ENCODE data around the gene CARD19.

Gene CARD19

DNA sequence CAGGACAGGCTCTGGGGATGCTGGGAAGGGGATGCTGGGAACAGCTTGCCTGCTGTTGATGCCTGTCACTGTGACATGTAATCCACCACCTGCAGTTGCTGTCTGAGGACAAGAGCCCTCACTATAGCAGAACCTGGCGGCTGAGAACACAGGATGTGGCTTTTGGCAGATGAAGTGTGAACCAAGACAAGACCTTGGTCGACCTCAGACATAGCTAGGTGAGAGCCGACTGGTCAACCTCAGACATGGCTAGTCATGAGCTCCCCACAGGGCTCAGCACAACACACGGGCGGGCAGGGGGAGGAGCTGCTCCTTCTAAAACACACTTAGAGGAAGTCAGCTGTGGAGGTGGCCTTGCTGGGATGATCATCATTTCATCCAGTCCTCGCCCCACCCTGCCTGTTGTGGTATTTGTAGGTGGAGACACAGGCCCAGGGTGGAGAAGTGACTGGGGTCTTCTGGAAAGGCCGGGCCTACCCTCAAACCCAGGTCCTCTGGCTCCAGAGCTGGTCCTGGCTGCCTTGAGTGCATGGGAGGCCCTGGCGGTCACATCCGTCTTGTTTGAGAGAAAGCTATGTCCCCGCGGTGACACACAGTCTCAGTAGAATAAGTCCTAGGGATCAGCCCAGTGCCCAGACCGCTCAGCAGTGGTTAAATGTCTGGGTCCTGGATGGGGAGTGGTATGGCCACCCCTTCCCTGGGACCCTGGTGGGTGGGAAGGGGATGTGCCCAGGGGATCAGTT lies 31.5 kb upstream of the CARD19 start:
- TF ChIP-seq PPARA (CRISPR knock-in tag; IDR thresholded peaks at IDR 0.05; ENCODE audit: borderline replicate concordance) (no peak), OSR1 (CRISPR knock-in tag; IDR thresholded peaks at IDR 0.05) (no peak), TCF4 (CRISPR knock-in tag; IDR thresholded peaks at IDR 0.05; ENCODE audit: borderline replicate concordance) (no peak), ZNF70 (CRISPR knock-in tag; IDR thresholded peaks at IDR 0.05) (no peak), ARNTL (CRISPR knock-in tag; IDR thresholded peaks at IDR 0.05; ENCODE audit: borderline replicate concordance, low read depth) (no peak), ZFP30 (CRISPR knock-in tag; IDR thresholded peaks at IDR 0.05) (no peak), ZNF8 (CRISPR knock-in tag; IDR thresholded peaks at IDR 0.05) (no peak), ZNF565 (CRISPR knock-in tag; conservative IDR thresholded peaks at IDR 0.05; ENCODE audit: low read depth) (no peak)
- TF ChIP-seq, protein P1, sequence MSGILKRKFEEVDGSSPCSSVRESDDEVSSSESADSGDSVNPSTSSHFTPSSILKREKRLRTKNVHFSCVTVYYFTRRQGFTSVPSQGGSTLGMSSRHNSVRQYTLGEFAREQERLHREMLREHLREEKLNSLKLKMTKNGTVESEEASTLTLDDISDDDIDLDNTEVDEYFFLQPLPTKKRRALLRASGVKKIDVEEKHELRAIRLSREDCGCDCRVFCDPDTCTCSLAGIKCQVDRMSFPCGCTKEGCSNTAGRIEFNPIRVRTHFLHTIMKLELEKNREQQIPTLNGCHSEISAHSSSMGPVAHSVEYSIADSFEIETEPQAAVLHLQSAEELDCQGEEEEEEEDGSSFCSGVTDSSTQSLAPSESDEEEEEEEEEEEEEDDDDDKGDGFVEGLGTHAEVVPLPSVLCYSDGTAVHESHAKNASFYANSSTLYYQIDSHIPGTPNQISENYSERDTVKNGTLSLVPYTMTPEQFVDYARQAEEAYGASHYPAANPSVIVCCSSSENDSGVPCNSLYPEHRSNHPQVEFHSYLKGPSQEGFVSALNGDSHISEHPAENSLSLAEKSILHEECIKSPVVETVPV (CRISPR knock-in tag; IDR thresholded peaks at IDR 0.05): no peak
- ATAC-seq: no peak

DNA sequence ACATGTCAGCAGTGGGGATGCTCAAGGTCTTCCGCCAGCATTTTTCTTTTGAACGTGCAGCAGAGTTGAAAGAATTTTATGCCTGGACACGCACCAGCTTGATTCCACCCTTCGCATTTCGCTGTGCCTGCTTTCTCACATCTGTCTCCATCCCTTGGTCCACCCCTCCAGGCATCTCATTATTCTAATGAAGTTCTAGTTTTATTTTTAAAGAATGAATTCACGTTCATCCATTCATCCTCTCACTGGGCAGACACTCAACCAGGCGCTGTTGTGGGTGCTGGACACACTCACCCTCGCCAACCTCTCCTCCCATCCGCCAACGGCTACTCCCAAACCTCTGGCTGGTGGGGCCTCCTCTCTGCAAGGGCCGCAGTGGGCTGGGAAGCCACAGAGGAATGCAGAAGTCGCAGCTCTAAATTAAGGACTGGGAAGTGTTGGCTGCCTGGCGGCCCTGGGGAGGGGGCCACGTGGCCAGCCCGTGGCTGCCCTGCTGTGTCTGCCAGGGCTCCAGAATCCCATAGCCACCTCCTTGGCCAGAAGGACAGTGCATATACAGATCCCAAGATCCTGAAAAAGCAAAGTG lies 30.8 kb upstream of the CARD19 start:
- TF ChIP-seq ZFP3 (CRISPR knock-in tag; IDR thresholded peaks at IDR 0.05): no peak
- no peak for TF ChIP-seq ESRRG (CRISPR knock-in tag; IDR thresholded peaks at IDR 0.05)
- TF ChIP-seq TOX (CRISPR knock-in tag; IDR thresholded peaks at IDR 0.05; ENCODE audit: borderline replicate concordance): no peak
- no peak for TF ChIP-seq ZNF8 (CRISPR knock-in tag; IDR thresholded peaks at IDR 0.05)
- no peak for ATAC-seq

DNA sequence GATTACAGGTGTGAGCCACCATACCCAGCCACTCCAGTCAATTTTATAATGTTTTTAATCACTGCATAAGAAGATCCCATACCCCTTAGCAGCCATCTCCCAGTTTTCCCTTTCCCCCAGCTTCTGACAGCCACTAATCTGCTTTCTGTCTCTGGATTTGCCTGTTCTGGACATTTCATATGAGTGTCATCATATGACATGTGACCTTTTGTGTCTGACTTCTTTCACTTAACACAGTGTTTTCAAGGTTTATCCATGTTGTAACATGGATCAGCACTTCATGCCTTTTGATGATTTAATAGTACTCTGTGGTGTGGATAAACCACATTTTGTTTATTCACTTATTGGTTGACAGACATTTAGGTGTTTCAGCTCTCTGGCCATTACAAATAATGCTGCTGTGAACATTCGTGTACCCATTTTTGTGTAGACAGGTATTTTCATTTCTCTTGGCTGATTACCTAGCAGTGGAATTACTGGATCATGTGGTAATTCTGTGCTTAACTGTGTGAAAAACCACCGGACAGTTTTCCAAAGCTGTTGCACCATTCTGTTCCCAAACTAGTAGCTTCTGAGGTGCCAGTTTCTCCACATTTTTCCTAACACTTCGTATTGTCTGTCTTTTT lies 28.9 kb upstream of the CARD19 start:
- TF ChIP-seq, protein P2, sequence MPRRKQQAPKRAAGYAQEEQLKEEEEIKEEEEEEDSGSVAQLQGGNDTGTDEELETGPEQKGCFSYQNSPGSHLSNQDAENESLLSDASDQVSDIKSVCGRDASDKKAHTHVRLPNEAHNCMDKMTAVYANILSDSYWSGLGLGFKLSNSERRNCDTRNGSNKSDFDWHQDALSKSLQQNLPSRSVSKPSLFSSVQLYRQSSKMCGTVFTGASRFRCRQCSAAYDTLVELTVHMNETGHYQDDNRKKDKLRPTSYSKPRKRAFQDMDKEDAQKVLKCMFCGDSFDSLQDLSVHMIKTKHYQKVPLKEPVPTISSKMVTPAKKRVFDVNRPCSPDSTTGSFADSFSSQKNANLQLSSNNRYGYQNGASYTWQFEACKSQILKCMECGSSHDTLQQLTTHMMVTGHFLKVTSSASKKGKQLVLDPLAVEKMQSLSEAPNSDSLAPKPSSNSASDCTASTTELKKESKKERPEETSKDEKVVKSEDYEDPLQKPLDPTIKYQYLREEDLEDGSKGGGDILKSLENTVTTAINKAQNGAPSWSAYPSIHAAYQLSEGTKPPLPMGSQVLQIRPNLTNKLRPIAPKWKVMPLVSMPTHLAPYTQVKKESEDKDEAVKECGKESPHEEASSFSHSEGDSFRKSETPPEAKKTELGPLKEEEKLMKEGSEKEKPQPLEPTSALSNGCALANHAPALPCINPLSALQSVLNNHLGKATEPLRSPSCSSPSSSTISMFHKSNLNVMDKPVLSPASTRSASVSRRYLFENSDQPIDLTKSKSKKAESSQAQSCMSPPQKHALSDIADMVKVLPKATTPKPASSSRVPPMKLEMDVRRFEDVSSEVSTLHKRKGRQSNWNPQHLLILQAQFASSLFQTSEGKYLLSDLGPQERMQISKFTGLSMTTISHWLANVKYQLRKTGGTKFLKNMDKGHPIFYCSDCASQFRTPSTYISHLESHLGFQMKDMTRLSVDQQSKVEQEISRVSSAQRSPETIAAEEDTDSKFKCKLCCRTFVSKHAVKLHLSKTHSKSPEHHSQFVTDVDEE (CRISPR knock-in tag; IDR thresholded peaks at IDR 0.05): no peak
- TF ChIP-seq, protein P3, sequence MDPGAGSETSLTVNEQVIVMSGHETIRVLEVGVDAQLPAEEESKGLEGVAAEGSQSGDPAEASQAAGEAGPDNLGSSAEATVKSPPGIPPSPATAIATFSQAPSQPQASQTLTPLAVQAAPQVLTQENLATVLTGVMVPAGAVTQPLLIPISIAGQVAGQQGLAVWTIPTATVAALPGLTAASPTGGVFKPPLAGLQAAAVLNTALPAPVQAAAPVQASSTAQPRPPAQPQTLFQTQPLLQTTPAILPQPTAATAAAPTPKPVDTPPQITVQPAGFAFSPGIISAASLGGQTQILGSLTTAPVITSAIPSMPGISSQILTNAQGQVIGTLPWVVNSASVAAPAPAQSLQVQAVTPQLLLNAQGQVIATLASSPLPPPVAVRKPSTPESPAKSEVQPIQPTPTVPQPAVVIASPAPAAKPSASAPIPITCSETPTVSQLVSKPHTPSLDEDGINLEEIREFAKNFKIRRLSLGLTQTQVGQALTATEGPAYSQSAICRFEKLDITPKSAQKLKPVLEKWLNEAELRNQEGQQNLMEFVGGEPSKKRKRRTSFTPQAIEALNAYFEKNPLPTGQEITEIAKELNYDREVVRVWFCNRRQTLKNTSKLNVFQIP (CRISPR knock-in tag; IDR thresholded peaks at IDR 0.05; ENCODE audit: borderline replicate concordance, low read depth): no peak
- TF ChIP-seq ZC3H10 (CRISPR knock-in tag; IDR thresholded peaks at IDR 0.05) (no peak), ZFP3 (CRISPR knock-in tag; IDR thresholded peaks at IDR 0.05) (no peak), ZNF70 (CRISPR knock-in tag; IDR thresholded peaks at IDR 0.05) (no peak), ZFP30 (CRISPR knock-in tag; IDR thresholded peaks at IDR 0.05) (no peak), ZNF565 (CRISPR knock-in tag; conservative IDR thresholded peaks at IDR 0.05; ENCODE audit: low read depth) (no peak), BACH2 (CRISPR knock-in tag; IDR thresholded peaks at IDR 0.05; ENCODE audit: borderline replicate concordance) (no peak), OSR1 (CRISPR knock-in tag; IDR thresholded peaks at IDR 0.05) (no peak), RARB (CRISPR knock-in tag; IDR thresholded peaks at IDR 0.05) (no peak), GLIS3 (CRISPR knock-in tag; IDR thresholded peaks at IDR 0.05) (no peak), ISL1 (CRISPR knock-in tag; IDR thresholded peaks at IDR 0.05) (no peak), ZNF8 (CRISPR knock-in tag; IDR thresholded peaks at IDR 0.05) (no peak), ARNTL (CRISPR knock-in tag; IDR thresholded peaks at IDR 0.05; ENCODE audit: borderline replicate concordance, low read depth) (no peak)
- TF ChIP-seq, protein P4, sequence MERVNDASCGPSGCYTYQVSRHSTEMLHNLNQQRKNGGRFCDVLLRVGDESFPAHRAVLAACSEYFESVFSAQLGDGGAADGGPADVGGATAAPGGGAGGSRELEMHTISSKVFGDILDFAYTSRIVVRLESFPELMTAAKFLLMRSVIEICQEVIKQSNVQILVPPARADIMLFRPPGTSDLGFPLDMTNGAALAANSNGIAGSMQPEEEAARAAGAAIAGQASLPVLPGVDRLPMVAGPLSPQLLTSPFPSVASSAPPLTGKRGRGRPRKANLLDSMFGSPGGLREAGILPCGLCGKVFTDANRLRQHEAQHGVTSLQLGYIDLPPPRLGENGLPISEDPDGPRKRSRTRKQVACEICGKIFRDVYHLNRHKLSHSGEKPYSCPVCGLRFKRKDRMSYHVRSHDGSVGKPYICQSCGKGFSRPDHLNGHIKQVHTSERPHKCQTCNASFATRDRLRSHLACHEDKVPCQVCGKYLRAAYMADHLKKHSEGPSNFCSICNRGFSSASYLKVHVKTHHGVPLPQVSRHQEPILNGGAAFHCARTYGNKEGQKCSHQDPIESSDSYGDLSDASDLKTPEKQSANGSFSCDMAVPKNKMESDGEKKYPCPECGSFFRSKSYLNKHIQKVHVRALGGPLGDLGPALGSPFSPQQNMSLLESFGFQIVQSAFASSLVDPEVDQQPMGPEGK (CRISPR knock-in tag; IDR thresholded peaks at IDR 0.05; ENCODE audit: borderline replicate concordance): no peak
- TF ChIP-seq, protein P1 (CRISPR knock-in tag; IDR thresholded peaks at IDR 0.05): no peak
- ATAC-seq: no peak

All from SK-N-SH treated with all-trans-retinoic acid at 6 μM for 48 hours (cell line).